ENCODE results near the gene ADGRE1.
A peak's percentile ranks its signal among the peaks of the same experiment; 100 is the strongest.

Gene ADGRE1

DNA sequence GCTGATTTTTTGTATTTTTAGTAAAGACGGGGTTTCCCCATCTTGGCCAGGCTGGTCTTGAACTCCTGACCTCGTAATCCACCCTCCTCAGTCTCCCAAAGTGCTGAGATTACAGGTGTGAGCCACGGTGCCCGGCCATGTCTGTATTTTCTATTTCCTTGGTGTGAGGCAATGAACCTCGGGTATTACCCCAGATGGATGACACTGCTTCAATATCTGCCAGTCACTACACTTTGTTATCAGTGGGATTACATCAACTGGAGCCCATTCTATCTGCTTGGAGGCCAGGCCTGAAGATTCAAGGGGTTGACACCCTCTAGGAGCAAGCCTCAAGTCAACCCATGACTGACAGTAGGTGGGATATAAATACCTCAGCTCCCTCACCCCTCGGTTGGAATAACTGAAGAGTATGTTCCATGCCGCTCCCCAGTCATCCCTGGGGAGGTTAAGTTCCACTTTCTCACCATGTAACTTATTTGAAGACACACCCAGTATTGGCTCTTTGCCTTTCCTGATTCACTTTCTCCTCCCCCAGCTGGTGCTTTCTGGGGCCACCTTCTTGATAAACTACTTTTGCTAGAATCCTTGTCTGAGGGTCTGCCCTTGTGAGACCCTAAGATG is 992 bp upstream of the ADGRE1 start:
- DNase-seq = no peak

DNA sequence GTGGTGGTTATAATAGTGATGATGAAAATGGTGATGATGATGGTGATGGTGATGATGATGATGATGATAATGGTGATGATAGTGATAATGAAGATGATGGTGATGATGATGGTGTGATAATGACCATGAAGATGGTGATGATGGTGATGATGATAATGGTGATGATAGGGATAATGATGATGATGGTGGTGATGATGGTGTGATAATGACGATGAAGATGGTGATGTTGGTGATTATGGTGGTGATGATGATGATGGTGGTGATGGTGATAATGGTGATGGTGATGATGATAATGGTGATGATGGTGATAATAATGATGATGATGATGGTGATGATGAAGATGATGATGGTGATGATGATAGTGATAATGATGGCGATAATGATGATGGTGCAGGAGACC is 1.6 kb downstream of the ADGRE1 start:
- DNase-seq = no peak

DNA sequence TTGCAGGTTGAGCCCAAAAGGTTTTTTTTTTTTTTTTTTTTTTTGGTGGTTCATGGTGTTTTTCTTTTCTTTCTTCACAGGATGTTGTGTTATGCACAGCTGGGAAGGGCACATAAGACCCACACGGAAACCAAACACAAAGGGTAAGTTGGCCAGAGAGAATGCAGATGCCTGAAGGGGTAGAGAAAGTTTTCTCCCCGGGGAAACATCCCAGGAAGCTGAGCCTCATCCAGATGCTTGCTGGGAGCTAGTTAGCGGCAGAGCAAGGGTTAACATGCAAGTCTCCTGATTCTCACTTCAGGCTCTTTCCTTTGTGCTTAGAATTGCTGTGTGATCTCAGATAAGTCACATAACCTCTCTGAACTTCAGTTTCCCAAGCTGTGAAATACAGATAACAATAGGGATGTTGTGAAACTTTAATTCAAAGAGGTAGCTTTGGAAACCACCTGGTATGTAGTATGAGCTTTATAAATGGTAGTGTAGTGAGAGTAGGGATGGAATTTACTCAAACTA is 3.1 kb downstream of the ADGRE1 start:
- DNase-seq = no peak

DNA sequence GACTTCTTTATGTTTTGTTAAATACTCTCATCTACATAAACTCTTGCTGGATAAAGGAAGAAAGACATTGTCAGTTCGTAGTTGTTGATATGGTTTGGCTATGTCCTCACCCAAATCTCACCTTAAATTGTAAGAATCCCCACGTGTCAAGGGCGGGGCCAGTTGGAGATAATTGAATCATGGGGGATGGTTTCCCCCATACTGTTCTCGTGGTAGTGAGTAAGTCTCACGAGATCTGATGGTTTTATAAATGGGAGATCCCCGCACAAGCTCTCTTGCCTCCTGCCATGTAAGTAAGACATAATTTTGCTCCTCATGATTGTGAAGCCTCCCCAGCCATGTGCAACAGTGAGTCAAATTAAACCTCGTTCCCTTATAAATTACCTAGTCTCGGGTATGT is 3.6 kb downstream of the ADGRE1 start:
- DNase-seq = no peak

DNA sequence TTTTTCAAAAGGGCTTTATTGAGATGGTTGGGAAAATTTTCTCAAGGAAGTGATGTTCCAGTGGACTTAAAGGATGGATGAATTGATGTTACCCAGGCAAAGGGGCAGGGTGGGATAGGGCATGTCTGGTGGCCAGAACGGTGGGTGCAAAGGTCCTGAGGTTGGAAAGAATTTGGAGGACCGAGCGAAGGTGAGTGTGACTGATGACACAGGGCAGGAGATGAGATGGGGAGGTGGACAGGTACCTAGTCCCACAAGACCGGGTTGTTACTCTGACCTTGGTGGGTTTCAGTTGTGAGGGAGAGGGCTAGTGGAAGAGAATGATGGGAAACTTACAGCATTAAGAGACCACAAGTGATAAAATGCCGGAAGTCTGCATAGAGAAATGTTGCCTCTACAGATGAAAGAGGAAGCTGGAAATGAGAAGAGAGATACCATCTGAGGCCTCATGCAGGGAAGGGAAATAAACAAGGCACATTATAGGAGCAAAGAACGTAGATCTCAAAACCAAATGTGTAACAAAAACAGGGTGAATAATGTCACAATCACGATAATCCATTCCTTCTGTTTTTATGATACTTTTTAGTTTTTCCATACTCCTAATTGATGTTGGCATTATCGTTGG is 4.5 kb downstream of the ADGRE1 start:
- DNase-seq = peak; percentile 85

DNA sequence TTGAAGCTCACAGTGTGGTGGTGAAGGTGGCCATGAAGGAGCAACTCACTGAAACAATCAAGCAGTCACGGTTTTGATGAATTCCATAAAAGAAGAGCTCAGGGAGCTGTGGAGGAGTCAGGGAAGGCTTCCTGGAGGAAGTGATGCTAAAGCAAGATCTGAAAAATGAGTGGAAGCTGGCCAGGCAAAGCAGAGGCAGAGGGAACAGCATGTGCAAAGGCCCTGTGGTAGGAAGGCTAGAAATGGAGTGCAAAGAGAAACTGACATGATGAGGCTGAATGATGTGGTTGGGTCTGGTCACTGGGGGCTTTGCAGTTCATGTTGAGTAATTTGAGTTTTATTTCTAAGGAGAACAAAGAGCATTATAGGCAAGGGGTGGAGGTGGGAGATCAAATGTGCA is 6.9 kb downstream of the ADGRE1 start:
- no peak for DNase-seq

DNA sequence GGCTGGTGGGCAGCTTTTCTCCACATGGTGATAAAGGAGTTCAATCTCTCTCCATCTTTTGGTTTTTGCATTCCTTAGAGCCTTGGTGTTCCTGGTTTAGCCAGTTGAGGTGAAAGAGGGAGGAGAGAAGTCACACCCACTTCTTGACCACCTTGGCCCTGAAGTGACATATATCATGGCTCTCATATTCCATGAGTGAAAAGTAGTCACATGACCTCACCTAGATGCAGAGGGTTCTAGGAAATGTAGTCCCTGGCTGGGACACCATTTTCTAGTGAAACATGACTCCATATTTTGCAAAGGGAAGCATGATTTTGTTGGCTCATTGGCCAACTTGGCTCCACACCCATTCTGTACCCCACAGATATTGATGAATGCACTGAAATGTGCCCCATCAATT is 16.1 kb downstream of the ADGRE1 start:
- DNase-seq = no peak

DNA sequence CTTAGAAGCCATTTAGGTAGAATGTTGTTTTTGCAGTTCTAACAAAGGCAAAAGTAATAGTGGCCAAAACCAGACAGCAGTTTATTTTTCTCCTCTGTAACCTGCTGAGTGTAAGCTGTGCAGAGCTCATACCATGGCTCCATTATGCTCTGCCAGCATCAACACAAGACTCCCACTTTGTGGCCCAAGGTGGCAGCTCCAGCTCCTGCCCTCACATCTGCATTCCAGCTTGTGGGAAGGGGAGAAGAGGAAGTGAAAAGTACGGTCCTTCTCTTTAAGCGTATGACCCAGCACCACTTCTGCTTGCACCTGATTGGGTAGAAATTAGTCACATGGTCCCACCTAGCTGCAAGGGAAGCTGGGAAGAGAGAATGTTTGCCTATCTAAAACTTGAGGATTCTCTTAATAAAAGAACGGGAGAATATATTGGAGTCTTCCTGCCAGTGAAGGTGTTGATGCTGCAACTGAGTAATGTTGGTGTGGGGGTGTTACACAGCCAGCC is 19.2 kb downstream of the ADGRE1 start:
- DNase-seq = no peak

DNA sequence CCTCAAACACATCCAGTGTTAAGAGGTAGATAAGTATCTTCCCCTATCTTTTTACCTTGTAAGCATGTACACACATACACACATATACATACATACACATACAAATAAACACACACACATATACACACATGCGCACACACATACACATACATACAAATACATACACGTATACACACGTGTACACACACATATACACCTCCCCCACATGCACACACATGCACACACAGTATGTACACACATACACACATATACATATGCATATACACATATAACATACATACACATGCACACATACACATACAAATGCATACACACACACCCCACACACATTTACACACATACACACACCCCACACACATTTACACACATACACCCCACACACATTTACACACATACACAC is 24.1 kb downstream of the ADGRE1 start:
- DNase-seq = no peak

DNA sequence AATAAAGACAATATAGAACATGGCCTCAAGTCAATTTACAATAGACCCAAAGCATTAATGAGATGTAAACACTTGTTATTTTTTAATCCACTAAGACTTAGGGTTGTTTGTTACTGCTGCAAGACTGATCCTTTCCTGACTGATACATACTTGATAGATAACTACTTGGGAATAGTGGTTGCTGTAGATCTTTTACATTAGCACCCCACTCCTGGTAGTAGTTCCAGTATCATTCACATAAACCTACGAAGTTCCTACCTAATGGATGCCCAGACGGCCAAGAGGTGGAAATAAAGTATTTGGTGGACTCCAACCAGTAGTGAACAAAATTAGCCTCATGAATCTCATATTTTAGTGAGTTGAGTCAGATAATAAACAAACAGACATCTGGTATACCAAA is 26.9 kb downstream of the ADGRE1 start:
- no peak for DNase-seq

DNA sequence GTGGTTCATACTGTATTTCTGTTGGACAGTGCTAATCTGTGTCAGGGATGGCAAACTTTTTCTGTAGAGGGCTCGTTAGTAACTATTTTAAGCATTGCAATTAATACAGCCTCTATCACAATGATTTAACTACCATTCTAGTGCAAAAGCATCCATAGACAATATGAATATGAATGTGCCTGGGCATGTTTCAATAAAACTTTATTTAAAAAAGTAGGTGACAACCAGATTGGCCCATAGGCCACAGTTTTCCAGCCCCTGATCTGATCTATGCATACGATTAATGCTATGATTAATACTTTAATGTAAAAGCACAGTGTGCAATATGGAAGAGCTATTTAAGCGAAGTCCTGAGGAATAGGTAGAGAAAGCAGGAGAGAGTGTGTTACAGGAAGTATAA is 29.6 kb downstream of the ADGRE1 start:
- no peak for DNase-seq

DNA sequence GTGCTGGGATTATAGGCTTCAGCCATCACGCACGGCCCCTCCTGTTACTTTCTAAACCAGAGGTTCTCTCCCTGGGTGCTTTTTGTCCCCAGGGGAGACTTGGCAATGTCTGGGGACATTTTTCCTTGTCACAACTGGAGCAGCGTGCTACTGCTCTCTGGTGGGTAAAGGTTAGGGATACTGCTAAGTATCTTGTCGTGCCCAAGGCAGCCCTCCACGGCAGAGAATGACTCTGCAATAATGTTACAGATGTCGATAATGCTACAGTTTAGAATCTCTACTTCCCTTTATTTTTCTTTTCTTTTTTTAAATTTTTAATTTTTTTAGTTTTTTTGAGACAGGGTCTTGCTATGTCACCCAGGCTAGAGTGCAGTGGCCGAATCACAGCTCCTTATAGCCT is 38.0 kb downstream of the ADGRE1 start:
- peak; percentile 22 for DNase-seq

DNA sequence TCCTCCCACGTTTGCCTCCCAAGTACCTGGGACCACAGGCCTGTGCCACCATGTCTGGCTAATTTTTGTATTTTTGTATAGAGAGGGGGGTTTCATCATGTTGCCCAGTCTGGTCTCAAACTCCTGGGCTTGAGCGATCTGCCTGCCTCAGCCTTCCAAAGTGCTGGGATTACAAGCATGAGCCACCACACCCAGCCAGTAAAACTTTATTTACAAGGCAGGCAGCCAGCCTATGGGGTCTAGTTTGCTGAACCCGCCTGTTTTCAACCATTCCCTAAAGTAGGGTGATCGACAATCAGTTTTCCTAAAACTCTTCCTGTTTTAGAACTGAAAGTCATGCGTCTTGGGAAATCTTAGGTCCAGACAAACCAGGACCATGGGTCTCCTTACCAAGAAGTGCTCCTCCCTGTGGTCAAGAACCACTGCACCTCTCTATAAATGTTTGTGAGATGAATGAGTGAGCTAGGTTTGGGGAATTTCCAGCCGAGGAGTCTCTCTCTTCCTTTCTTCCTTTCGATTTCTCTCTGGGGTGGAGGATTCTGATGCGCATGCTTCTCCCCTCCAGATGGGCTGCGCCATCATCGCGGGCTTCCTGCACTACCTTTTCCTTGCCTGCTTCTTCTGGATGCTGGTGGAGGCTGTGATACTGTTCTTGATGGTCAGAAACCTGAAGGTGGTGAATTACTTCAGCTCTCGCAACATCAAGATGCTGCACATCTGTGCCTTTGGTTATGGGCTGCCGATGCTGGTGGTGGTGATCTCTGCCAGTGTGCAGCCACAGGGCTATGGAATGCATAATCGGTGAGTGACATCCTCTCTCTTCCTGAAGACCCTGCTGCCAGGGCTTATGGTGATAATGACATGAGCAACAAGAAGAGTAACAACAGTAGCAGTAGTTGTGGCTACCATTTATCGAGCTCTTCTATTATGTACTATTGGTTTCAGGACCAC is 38.7 kb downstream of the ADGRE1 start:
- peak; percentile 6 for DNase-seq

DNA sequence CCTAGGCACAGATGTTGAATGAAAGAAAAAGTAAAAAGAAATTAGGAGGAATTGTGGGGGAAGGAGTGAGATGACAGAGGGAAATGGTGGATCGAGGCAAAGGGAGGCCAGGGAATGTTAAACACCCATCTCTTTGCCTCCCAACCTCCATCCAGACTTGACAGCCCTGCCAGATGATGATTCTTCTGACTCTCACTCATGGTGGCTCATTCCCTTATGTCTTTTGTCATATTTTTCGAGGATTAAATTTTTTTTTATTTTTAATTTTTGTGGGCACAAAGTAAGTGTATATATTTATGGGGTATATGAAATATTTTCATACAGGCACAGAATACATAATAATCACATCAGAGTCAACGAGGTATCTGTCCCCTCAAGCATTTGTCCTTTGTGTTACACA is 42.8 kb downstream of the ADGRE1 start:
- no peak for DNase-seq

DNA sequence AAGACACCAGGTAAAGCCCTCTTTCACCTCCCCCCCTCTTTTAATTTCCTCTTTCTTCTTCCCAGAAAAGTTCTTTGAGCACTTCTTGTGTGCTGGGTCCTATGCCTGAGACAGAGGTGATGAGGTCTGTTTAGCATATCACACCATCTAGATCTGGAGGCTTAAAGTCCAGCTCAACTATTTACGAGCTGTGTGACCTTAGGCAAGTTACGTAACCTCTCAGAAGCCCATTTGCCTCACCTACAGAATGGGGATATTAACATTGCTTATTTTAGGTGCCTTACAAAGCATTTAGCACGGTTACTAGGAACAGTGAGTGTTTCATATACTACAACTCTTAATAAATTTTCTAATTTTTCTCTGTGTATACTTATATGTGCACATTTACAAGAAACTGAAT is 47.7 kb downstream of the ADGRE1 start:
- no peak for DNase-seq

DNA sequence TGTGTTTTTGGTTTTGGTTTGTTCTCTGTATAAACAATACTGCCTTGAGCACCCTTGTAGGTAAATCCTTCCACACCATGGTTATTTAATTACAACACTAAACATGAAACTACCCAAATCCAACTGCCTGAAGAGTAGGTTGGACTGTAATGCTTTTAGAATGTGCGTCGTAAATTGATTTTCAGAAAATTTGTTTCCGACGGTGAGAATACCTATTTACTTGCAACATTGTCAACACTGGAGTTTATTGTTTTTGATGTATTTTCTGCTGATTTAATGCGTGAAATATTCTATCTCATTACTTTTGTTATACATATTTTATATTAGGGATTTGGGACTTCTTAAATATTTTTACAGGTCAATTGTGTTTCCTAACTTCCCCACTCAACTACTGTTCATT is 48.2 kb downstream of the ADGRE1 start:
- DNase-seq = no peak

DNA sequence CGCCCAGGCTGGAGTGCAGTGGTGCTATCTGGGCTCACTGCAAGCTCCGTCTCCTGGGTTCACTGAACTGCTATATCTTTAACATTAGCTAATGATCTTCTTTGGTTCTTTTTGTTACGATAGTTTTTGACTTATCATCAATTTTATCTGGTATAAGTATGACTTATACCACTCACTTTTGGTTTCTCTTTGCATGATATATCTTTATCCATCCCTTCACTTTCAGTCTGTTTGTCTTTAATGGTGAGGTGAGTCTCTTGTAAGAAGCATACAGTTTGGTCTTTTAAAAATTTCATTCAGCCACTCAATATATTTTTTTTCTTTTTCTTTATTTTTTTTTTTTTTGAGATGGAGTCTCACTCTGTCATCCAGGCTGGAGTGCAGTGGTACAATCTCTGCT is 58.4 kb downstream of the ADGRE1 start:
- DNase-seq = no peak

DNA sequence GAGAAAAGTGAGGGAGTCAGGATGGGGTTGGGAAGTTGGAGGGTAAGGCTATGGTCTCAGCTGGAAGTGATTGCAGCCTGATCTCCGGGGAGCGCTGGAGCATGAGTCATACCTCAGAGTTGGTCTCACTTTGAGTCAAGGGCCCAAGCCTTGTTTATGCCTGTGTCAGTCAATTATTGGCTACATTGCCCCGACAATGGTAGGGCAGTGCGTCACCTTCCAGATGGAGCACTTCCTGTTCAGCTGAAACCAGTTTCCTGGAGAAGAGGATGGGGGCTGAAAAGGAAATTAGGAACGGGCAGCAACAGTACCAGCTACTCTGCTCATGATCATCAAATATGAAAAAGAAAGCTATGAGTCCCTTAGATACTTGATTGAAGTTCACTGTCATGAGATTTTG is 60.4 kb downstream of the ADGRE1 start:
- DNase-seq = peak; percentile 2

DNA sequence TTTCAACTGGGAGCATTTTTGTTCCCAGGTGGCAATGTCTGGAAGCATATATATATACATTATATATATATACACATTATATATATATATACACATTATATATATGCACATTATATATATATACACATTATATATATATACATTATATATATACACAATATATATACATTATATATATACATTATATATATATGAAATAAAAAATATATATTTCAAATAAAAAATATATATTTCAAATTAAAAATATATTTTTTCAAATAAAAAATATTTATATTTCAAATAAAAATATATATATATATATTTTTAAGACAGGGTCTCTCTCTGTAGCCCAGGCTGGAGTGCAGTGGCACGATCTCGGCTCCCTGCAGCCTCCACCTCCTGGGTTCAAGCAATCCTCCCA is 61.5 kb downstream of the ADGRE1 start:
- no peak for DNase-seq

DNA sequence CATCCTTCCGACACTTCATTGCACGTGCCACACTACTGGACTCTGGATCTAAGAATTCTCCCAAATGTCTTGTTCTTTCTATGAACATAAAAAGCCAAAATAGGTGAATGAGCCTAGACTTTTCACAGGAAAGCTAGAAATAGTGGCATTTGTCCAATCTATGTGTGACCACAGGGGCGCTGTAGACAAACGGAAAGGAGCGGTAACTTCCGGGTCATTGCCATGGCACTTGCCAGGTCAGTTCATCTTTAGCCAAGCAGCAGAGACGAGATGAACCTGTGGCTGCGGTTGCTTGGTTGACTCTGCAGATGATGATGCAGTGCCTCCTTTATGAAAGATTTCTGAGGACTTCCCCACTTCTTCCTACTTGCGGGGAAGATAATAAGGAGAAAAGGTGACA is 65.6 kb downstream of the ADGRE1 start:
- no peak for DNase-seq

DNA sequence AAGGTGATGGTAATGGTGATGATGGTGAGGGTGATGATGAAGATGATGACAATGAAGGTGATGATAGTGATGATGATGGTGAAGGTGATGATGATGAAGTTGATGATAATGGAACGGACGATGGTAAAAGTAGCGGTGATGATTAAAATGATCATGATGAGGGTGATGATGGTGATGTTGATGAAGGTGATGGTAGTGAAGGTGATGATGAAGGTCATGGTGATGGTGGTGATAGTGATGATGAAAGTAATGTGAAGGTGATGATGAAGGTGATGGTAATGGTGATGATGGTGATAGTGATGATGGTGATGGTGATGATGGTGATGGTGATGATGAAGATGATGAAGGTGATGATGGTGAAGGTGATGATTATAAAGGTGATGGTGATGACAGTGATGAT is 67.7 kb downstream of the ADGRE1 start:
- DNase-seq = no peak

DNA sequence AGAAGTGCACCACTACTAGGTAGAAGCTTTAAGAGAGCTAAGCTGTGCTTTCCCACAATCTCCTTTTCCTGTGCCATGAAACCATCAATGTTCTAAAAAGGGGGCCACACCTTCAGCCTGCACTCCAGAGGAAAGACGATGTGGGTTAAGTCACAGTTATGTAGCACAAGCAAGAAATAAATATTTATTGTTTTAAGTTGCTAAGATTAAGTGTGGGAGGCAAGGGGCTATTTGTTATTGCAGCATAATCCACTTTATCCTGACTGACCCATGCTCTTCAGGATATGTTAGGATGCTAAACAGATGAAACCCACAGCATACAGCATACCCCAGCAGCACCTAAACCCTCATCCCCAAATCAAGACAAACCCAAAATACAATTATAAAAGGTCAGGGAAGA is 69.2 kb downstream of the ADGRE1 start:
- no peak for DNase-seq

DNA sequence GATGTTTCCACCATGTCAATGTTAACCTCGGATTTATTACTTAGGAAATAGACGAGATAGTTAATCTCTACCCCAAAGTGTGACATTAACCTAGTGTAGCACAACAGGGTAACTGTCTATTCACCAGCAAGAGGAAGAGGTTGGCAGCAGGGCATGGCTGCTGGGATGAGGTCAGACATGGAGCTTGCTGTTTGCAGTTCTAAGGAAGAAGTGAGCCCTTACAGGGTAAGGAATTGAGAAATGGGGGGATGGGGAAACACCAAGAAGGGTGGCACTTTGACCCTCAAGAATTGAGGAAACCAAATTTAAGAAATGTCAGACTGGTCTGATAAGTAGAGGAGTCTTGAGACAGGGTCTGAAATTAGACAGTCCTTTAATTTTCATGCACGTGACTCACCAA is 71.4 kb downstream of the ADGRE1 start:
- DNase-seq = no peak

Data from OCI-M1 (cell line).